ENCODE data around the gene ANTXR2.

The ANTXR2 gene

DNA sequence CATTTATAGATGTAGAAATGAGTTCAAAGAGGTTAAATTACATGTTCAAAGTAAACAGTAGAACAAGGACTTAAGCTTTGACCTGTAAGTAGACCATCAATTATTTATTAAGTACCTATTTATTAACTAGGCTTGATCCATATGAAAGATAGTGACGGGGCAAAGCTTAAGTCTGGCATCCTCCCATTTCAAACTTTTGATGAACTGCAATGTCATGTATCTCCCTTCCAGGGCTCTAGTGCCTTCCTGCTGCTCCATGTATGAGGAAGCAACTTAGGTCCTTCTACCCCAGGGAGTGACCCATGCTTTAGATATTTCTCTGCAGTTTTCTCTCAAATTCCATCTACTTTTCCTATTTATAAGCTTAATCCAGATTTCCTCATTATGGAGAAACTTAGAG lies 31.9 kb upstream of the ANTXR2 start:
- Histone ChIP-seq H2AFZ (ENCODE audit: low read length) (no peak overlapping the region), H3K36me3 (replicated peaks; ENCODE audit: insufficient read depth, low read length) (no peaks in the 10 kb centered on the region), H3K9me3 (replicated peaks; ENCODE audit: insufficient read depth, low read length) (no peaks in the 10 kb centered on the region), H3K9ac (ENCODE audit: low read length) (no peak overlapping the region), H3F3A (ENCODE audit: insufficient read depth, low read length) (no peaks in the 10 kb centered on the region), H3K27ac (ENCODE audit: low read length) (no peak overlapping the region), H3K4me2 (ENCODE audit: low read depth, low read length) (no peak overlapping the region), H3K9me2 (replicated peaks; ENCODE audit: insufficient read depth, low read length) (no peaks in the 10 kb centered on the region), H4K20me1 (ENCODE audit: insufficient read depth, low read length) (no peaks in the 10 kb centered on the region), H3K4me3 (ENCODE audit: low read length) (no peak overlapping the region), H3K27me3 (replicated peaks; ENCODE audit: insufficient read depth, low read length) (no peaks in the 10 kb centered on the region), H3K79me2 (ENCODE audit: low read length) (no peaks in the 10 kb centered on the region), H3K4me1 (ENCODE audit: low read length) (no peaks in the 10 kb centered on the region)
- TF ChIP-seq EZH2phosphoT487 (IDR thresholded peaks at IDR 0.05; ENCODE audit: low read length) (no peak), EZH2 (optimal IDR thresholded peaks at IDR 0.05; ENCODE audit: low read depth, low read length) (no peak)
- TF ChIP-seq, protein P1, sequence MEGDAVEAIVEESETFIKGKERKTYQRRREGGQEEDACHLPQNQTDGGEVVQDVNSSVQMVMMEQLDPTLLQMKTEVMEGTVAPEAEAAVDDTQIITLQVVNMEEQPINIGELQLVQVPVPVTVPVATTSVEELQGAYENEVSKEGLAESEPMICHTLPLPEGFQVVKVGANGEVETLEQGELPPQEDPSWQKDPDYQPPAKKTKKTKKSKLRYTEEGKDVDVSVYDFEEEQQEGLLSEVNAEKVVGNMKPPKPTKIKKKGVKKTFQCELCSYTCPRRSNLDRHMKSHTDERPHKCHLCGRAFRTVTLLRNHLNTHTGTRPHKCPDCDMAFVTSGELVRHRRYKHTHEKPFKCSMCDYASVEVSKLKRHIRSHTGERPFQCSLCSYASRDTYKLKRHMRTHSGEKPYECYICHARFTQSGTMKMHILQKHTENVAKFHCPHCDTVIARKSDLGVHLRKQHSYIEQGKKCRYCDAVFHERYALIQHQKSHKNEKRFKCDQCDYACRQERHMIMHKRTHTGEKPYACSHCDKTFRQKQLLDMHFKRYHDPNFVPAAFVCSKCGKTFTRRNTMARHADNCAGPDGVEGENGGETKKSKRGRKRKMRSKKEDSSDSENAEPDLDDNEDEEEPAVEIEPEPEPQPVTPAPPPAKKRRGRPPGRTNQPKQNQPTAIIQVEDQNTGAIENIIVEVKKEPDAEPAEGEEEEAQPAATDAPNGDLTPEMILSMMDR (IDR thresholded peaks at IDR 0.05; ENCODE audit: low read length) = no peak
- no peak for DNase-seq

DNA sequence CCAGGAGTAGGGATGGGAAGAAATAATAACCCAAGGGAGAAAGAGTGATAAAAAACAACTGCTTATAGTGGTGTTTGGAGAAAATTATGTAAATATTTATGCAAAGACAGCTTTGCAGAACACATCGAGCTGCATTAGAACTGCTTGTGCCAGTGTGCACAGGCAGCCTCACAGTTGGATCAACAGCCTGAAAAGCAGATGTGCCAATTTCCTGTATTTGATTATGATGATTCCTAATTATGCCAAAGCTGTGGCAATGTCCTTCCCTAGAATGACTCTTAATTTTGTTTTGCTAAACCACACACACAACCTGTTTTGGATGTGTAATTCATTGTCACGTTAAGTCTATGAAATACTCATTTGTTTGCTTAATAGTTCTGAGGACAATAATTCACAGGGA lies 30.6 kb upstream of the ANTXR2 start:
- Histone ChIP-seq H3K4me2 (ENCODE audit: low read depth, low read length) (no peak overlapping the region), H3K4me3 (ENCODE audit: low read length) (no peak overlapping the region), H3K36me3 (replicated peaks; ENCODE audit: insufficient read depth, low read length) (no peaks in the 10 kb centered on the region), H3K9ac (ENCODE audit: low read length) (no peak overlapping the region), H3F3A (ENCODE audit: insufficient read depth, low read length) (no peaks in the 10 kb centered on the region), H3K9me3 (replicated peaks; ENCODE audit: insufficient read depth, low read length) (no peaks in the 10 kb centered on the region), H2AFZ (ENCODE audit: low read length) (no peak overlapping the region), H3K27ac (ENCODE audit: low read length) (no peak overlapping the region), H3K27me3 (replicated peaks; ENCODE audit: insufficient read depth, low read length) (no peaks in the 10 kb centered on the region), H4K20me1 (ENCODE audit: insufficient read depth, low read length) (no peaks in the 10 kb centered on the region), H3K79me2 (ENCODE audit: low read length) (no peaks in the 10 kb centered on the region), H3K4me1 (ENCODE audit: low read length) (no peaks in the 10 kb centered on the region), H3K9me2 (replicated peaks; ENCODE audit: insufficient read depth, low read length) (no peaks in the 10 kb centered on the region)
- no peak for DNase-seq
- TF ChIP-seq, protein P1 (IDR thresholded peaks at IDR 0.05; ENCODE audit: low read length) = no peak
- TF ChIP-seq EZH2phosphoT487 (IDR thresholded peaks at IDR 0.05; ENCODE audit: low read length) (no peak), EZH2 (optimal IDR thresholded peaks at IDR 0.05; ENCODE audit: low read depth, low read length) (no peak)

DNA sequence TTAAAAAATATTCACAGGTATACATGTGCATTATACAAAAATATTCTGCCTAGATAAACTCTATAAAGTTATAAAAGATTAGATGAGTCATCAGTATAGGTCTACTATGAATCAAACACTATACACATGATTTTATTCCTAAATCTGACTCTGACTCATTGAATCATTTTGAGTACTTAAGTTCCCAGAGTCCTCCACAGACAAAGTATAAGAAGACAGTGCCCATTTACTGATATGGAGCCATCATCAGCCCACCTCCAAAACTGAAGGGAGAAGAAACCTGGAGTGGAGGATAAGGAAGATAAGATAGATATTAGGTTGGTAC lies 28.7 kb upstream of the ANTXR2 start:
- TF ChIP-seq, protein P1 (IDR thresholded peaks at IDR 0.05; ENCODE audit: low read length) = no peak
- TF ChIP-seq EZH2phosphoT487 (IDR thresholded peaks at IDR 0.05; ENCODE audit: low read length) (no peak), EZH2 (optimal IDR thresholded peaks at IDR 0.05; ENCODE audit: low read depth, low read length) (no peak)
- H3K4me3 ChIP-seq (ENCODE audit: low read length) = no peak overlapping the region
- no peaks in the 10 kb centered on the region for H3K36me3 ChIP-seq (replicated peaks; ENCODE audit: insufficient read depth, low read length)
- H3K9me3 ChIP-seq (replicated peaks; ENCODE audit: insufficient read depth, low read length) = no peaks in the 10 kb centered on the region
- H3K4me2 ChIP-seq (ENCODE audit: low read depth, low read length) = no peak overlapping the region
- H3K9me2 ChIP-seq (replicated peaks; ENCODE audit: insufficient read depth, low read length) = no peaks in the 10 kb centered on the region
- H3K4me1 ChIP-seq (ENCODE audit: low read length) = no peaks in the 10 kb centered on the region
- H3K27me3 ChIP-seq (replicated peaks; ENCODE audit: insufficient read depth, low read length) = no peaks in the 10 kb centered on the region
- H2AFZ ChIP-seq (ENCODE audit: low read length) = no peak overlapping the region
- no peaks in the 10 kb centered on the region for H4K20me1 ChIP-seq (ENCODE audit: insufficient read depth, low read length)
- no peaks in the 10 kb centered on the region for H3F3A ChIP-seq (ENCODE audit: insufficient read depth, low read length)
- H3K9ac ChIP-seq (ENCODE audit: low read length) = no peak overlapping the region
- no peak overlapping the region for H3K27ac ChIP-seq (ENCODE audit: low read length)
- no peaks in the 10 kb centered on the region for H3K79me2 ChIP-seq (ENCODE audit: low read length)
- DNase-seq = no peak

Measured in MM.1S (cell line).